GM23248 (cell line): ENCODE measurements around the gene CAMKV.

Experiments used
- EZH2 ChIP-seq: fragments of 200-600 bp; sonication (generic); IDR thresholded peaks from 2 replicates; pipeline ENCODE4 v1.6.1; 2018; ENCODE audit warnings: antibody characterized with exemption, mild to moderate bottlenecking; ENCODE audit not compliant: insufficient read depth, poor library complexity, severe bottlenecking
- EZH2phosphoT487 ChIP-seq: fragments of 200-600 bp; sonication (generic); IDR thresholded peaks from 2 replicates; pipeline ENCODE4 v1.6.1; 2018; ENCODE audit warnings: antibody characterized with exemption, moderate library complexity, mild to moderate bottlenecking, low read depth; ENCODE audit not compliant: insufficient read depth

GRCh38 chr3:49871531-49872153 lies 1.9 kb upstream of the CAMKV start:
- TF ChIP-seq EZH2 (no peak), EZH2phosphoT487 (no peak)
